Lung (tissue), 12 donors: ENCODE results near the gene TMEM106C. TPM values are rescaled to one million over a fixed set of nuclear protein-coding genes. Genes with fewer than 3 reads are reported as not detected.

Experiments used
- ATAC-seq: fragments of 200-7000 bp; cut with Tn5 transposase; one replicate; pipeline ENCODE4 v1.9.1; 2020; ENCODE audit warnings: moderate number of reproducible peaks; ENCODE audit not compliant: insufficient read depth, low FRiP score
- DNase-seq, 3 donors: peaks; one replicate each; pipeline ENCODE4 v3.0.0-alpha.2; 2013 to 2017
- H3K27ac ChIP-seq, 2 donors: one replicate each; pipeline ENCODE4 v1.5.1; 2013; ENCODE audit warnings: mild to moderate bottlenecking in 2 of 2, moderate library complexity in 2 of 2, control low read depth in 1 of 2, inconsistent platforms in 1 of 2, low read depth in 1 of 2, low read length in 1 of 2
- H3K27me3 ChIP-seq, 3 donors: one replicate each; pipeline ENCODE4 v1.5.1; 2013; ENCODE audit warnings: low read length in 2 of 3; ENCODE audit not compliant: control insufficient read depth in 3 of 3, insufficient read depth in 3 of 3
- H3K36me3 ChIP-seq, 4 donors: one replicate each; pipeline ENCODE4 v1.5.1; 2013; ENCODE audit warnings: low read length in 4 of 4, mild to moderate bottlenecking in 1 of 4, moderate library complexity in 1 of 4; ENCODE audit not compliant: control insufficient read depth in 4 of 4, insufficient read depth in 4 of 4
- H3K4me1 ChIP-seq, 5 donors: one replicate each; pipeline ENCODE4 v1.5.1; 2013; ENCODE audit warnings: low read length in 5 of 5, mild to moderate bottlenecking in 2 of 5, moderate library complexity in 1 of 5; ENCODE audit not compliant: control insufficient read depth in 5 of 5, insufficient read depth in 5 of 5
- H3K4me3 ChIP-seq: one replicate; pipeline ENCODE4 v1.5.1; 2013; ENCODE audit warnings: mild to moderate bottlenecking, control low read depth, moderate library complexity
- H3K9ac ChIP-seq, 2 donors: one replicate each; pipeline ENCODE4 v1.5.1; 2013; ENCODE audit warnings: low read length in 2 of 2, control low read depth in 1 of 2; ENCODE audit not compliant: insufficient read depth in 1 of 2
- H3K9me3 ChIP-seq, 4 donors: one replicate each; pipeline ENCODE4 v1.5.1; 2013; ENCODE audit warnings: low read length in 3 of 4, mild to moderate bottlenecking in 1 of 4, moderate library complexity in 1 of 4; ENCODE audit not compliant: control insufficient read depth in 4 of 4, insufficient read depth in 3 of 4
- CTCF ChIP-seq: IDR thresholded peaks from 2 replicates; pipeline ENCODE4 v1.5.1; 2012; ENCODE audit warnings: mild to moderate bottlenecking; ENCODE audit errors: control extremely low read depth, extremely low read depth
- WGBS, 2 donors: extraction: QIAGEN DNeasy Blood & Tissue Kit; methylation state at CpG; one replicate each; pipeline ENCODE4 v1.1.7; 2013; 5-methylcytosine and 5-hydroxymethylcytosine counted together
- polyA plus RNA-seq, 2 donors: library from polyadenylated mRNA; stranded (reverse); fragments of 200-250 nt; gene quantifications; one replicate each; pipeline ENCODE4 v1.2.1, GENCODE V29; 2013
- total RNA-seq, 2 donors: library from RNA; depleted of rRNA in 1 of 2; stranded (reverse); fragments of >200 nt in 1 of 2; gene quantifications; one replicate each; pipeline ENCODE4 v1.2.1, GENCODE V29; 2014 to 2021
- donor health status: control.
- donor health status: control.
- donor health status: Bipolar disorder and iron deficiency.
- donor health status: healthy.
- donor health status: DM: yes; HTN: yes; CAD: no.

The TMEM106C gene
- total and polyA plus RNA-seq, 4 donors = 29.3 to 53.0 (median 34.1) TPM

- no peak overlapping the region for H3K27ac ChIP-seq
- no peak overlapping the region for H3K4me3 ChIP-seq
- no peak for DNase-seq
Measured at GRCh38 chr12:47977046-47977771, 13.8 kb downstream of the TMEM106C start.

GRCh38 chr12:47977772-47978597 is 14.6 kb downstream of the TMEM106C start:
- TF ChIP-seq CTCF = no peak
- no peak for DNase-seq

More at GRCh38 chr12:47977046-47977771, 13.8 kb downstream of the TMEM106C start:
- Histone ChIP-seq H3K9me3 (no peaks in the 10 kb centered on the region), H3K36me3 (no peaks in the 10 kb centered on the region), H3K4me1 (peaks cover 0 to 10% (median 0%) of the 10 kb centered on the region in 5 donors), H3K27me3 (no peaks in the 10 kb centered on the region), H3K9ac (no peak overlapping the region)
- TF ChIP-seq CTCF = no peak
- ATAC-seq = no peak
- WGBS, 2 donors = 85 to 90% methylated on average over 12 of the region's 12 CpGs

GRCh38 chr12:47978598-47978873 is 15.1 kb downstream of the TMEM106C start:
- no peaks in the 10 kb centered on the region for H3K27me3 ChIP-seq
- H3K9ac ChIP-seq = no peak overlapping the region
- no peak overlapping the region for H3K4me3 ChIP-seq
- no peak for ATAC-seq
- WGBS, 2 donors = 89 to 90% methylated on average over 7 of the region's 7 CpGs
- no peaks in the 10 kb centered on the region for H3K9me3 ChIP-seq
- peaks cover 0 to 10% (median 0%) of the 10 kb centered on the region in 5 donors for H3K4me1 ChIP-seq
- H3K27ac ChIP-seq = no peak overlapping the region
- TF ChIP-seq CTCF = no peak
- no peak for DNase-seq
- H3K36me3 ChIP-seq = no peaks in the 10 kb centered on the region

More at GRCh38 chr12:47977772-47978597, 14.6 kb downstream of the TMEM106C start:
- Histone ChIP-seq H3K36me3 (no peaks in the 10 kb centered on the region), H3K27ac (no peak overlapping the region), H3K4me3 (no peak overlapping the region), H3K9me3 (no peaks in the 10 kb centered on the region), H3K27me3 (no peaks in the 10 kb centered on the region), H3K4me1 (peaks cover 0 to 10% (median 0%) of the 10 kb centered on the region in 5 donors), H3K9ac (no peak overlapping the region)
- WGBS, 2 donors = 87 to 92% methylated on average over 18 of the region's 18 CpGs
- ATAC-seq = no peak
